WTC11 (cell line): ENCODE data around the gene ATF7.

Source experiments
- ARID4B ChIP-seq: sonication (generic); formaldehyde crosslinking; IDR thresholded peaks from 2 replicates; pipeline ENCODE4 v1.8.0; 2023; ENCODE audit warnings: missing genetic modification reagents, mild to moderate bottlenecking, borderline replicate concordance
- CREB1 ChIP-seq: sonication (generic); formaldehyde crosslinking; IDR thresholded peaks from 2 replicates; pipeline ENCODE4 v1.8.0; 2023; ENCODE audit warnings: mild to moderate bottlenecking, missing genetic modification reagents
- CTCF ChIP-seq: fragments of 200-600 bp; IDR thresholded peaks from 2 replicates; pipeline ENCODE4 v1.8.0; 2022; ENCODE audit warnings: antibody characterized with exemption
- ESRRA ChIP-seq: sonication (generic); formaldehyde crosslinking; IDR thresholded peaks from 2 replicates; pipeline ENCODE4 v1.8.1; 2022; ENCODE audit warnings: mild to moderate bottlenecking, missing genetic modification reagents, borderline replicate concordance
- FOXJ3 ChIP-seq: sonication (generic); formaldehyde crosslinking; IDR thresholded peaks from 2 replicates; pipeline ENCODE4 v1.9.0; 2021; ENCODE audit warnings: missing genetic modification reagents, mild to moderate bottlenecking, borderline replicate concordance
- FOXK1 ChIP-seq: sonication (generic); formaldehyde crosslinking; IDR thresholded peaks from 2 replicates; pipeline ENCODE4 v1.8.0; 2022; ENCODE audit warnings: mild to moderate bottlenecking, moderate library complexity, missing genetic modification reagents
- GABPB1 ChIP-seq: sonication (generic); formaldehyde crosslinking; IDR thresholded peaks from 2 replicates; pipeline ENCODE4 v1.8.1; 2023; ENCODE audit warnings: mild to moderate bottlenecking, missing genetic modification reagents
- MAX ChIP-seq: sonication (generic); formaldehyde crosslinking; IDR thresholded peaks from 2 replicates; pipeline ENCODE4 v1.8.0; 2022; ENCODE audit warnings: mild to moderate bottlenecking, missing genetic modification reagents
- NR1H2 ChIP-seq: sonication (generic); formaldehyde crosslinking; IDR thresholded peaks from 2 replicates; pipeline ENCODE4 v1.9.0; 2021; ENCODE audit warnings: mild to moderate bottlenecking, moderate library complexity, missing genetic modification reagents
- PRDM15 ChIP-seq: sonication (generic); formaldehyde crosslinking; IDR thresholded peaks from 2 replicates; pipeline ENCODE4 v1.8.0; 2022; ENCODE audit warnings: missing genetic modification reagents
- STAT6 ChIP-seq: sonication (generic); formaldehyde crosslinking; conservative IDR thresholded peaks from 2 replicates; pipeline ENCODE4 v1.8.1; 2023; ENCODE audit warnings: mild to moderate bottlenecking, low read depth, missing genetic modification reagents, moderate library complexity
- TCF7 ChIP-seq: sonication (generic); formaldehyde crosslinking; IDR thresholded peaks from 2 replicates; pipeline ENCODE4 v1.8.0; 2022; ENCODE audit warnings: mild to moderate bottlenecking, low read depth, missing genetic modification reagents, moderate library complexity
- ZBTB43 ChIP-seq: sonication (generic); formaldehyde crosslinking; IDR thresholded peaks from 2 replicates; pipeline ENCODE4 v1.8.1; 2023; ENCODE audit warnings: mild to moderate bottlenecking, missing genetic modification reagents

- no peak for TF ChIP-seq NR1H2 (CRISPR knock-in tag)
- no peak for TF ChIP-seq CTCF
- TF ChIP-seq TCF7 (CRISPR knock-in tag): no peak
- TF ChIP-seq FOXK1 (CRISPR knock-in tag): no peak
- no peak for TF ChIP-seq ESRRA (CRISPR knock-in tag)
- no peak for TF ChIP-seq CREB1 (CRISPR knock-in tag)
- TF ChIP-seq ARID4B (CRISPR knock-in tag): no peak
- no peak for TF ChIP-seq GABPB1 (CRISPR knock-in tag)
- no peak for TF ChIP-seq FOXJ3 (CRISPR knock-in tag)
- no peak for TF ChIP-seq MAX (CRISPR knock-in tag)
- no peak for TF ChIP-seq ZBTB43 (CRISPR knock-in tag)
- no peak for TF ChIP-seq PRDM15 (CRISPR knock-in tag)
- no peak for TF ChIP-seq STAT6 (CRISPR knock-in tag)
These were observed 65.1 kb downstream of the ATF7 start for GRCh38 chr12:53560912-53561589.
